CD4-positive, alpha-beta T cell (primary cell): Measurements from ENCODE around the gene MTHFR. TPM values are rescaled to one million over a fixed set of nuclear protein-coding genes. Genes with fewer than 3 reads are reported as not detected.

Source experiments
- ATAC-seq: fragments of 200-7000 bp; cut with Tn5 transposase; one replicate; pipeline ENCODE4 v1.10.0; 2022; ENCODE audit warnings: mild to moderate bottlenecking; ENCODE audit not compliant: poor library complexity
- CTCF ChIA-PET: fragments of 350-600 bp; sonication (Branson Sonifier 250); formaldehyde crosslinking; loops from one replicate; lab custom pipeline; 2021; ENCODE audit warnings: antibody characterized with exemption, inconsistent platforms; lab: Charles Lee
- POLR2A ChIA-PET: fragments of 350-600 bp; sonication (Branson Sonifier 250); formaldehyde crosslinking; loops from one replicate; lab custom pipeline; 2021; ENCODE audit warnings: antibody characterized with exemption, inconsistent platforms; lab: Charles Lee
- DNase-seq, 14 experiments: peaks; one replicate each; pipeline ENCODE4 v3.0.0-alpha.2; 2013 to 2020; ENCODE audit warnings: mixed read lengths in 2 of 14
- H3K27ac ChIP-seq, 2 donors: one replicate each; pipeline versions ENCODE4 v1.5.1 to v1.7.0; 2013; ENCODE audit warnings: low read length in 2 of 2, low read depth in 1 of 2, mild to moderate bottlenecking in 1 of 2
- H3K27me3 ChIP-seq, 2 experiments: 1 replicate in 1 of 2; 2 replicates in 1 of 2; pipeline versions ENCODE4 v1.6.1 to v1.7.0; 2013; ENCODE audit warnings: low read length in 2 of 2, control low read depth in 1 of 2, mild to moderate bottlenecking in 1 of 2, moderate library complexity in 1 of 2; ENCODE audit not compliant: insufficient read depth in 2 of 2, control insufficient read depth in 1 of 2
- H3K36me3 ChIP-seq: one replicate; pipeline ENCODE4 v1.6.1; 2013; ENCODE audit warnings: low read length, control low read depth; ENCODE audit not compliant: insufficient read depth
- H3K4me1 ChIP-seq: one replicate; pipeline ENCODE4 v1.6.1; 2013; ENCODE audit warnings: low read length, control low read depth; ENCODE audit not compliant: insufficient read depth
- H3K4me3 ChIP-seq: one replicate; pipeline ENCODE4 v1.5.1; 2013; ENCODE audit warnings: mild to moderate bottlenecking, low read length, moderate library complexity
- H3K9me3 ChIP-seq, 2 experiments: 1 replicate in 1 of 2; 2 replicates in 1 of 2; pipeline versions ENCODE4 v1.6.1 to v1.7.0; 2013; ENCODE audit warnings: low read length in 2 of 2, mild to moderate bottlenecking in 2 of 2, control low read depth in 1 of 2, moderate library complexity in 1 of 2; ENCODE audit not compliant: control insufficient read depth in 1 of 2, insufficient read depth in 1 of 2
- H3K27ac Mint-ChIP-seq: one replicate; pipeline ENCODE4 v1.8.0; 2020; ENCODE audit warnings: mixed read lengths
- H3K27me3 Mint-ChIP-seq: one replicate; pipeline ENCODE4 v1.8.0; 2021; ENCODE audit warnings: mixed read lengths
- H3K36me3 Mint-ChIP-seq: one replicate; pipeline ENCODE4 v1.8.0; 2021; ENCODE audit warnings: low read depth, mixed read lengths
- H3K4me1 Mint-ChIP-seq: one replicate; pipeline ENCODE4 v1.8.0; 2021; ENCODE audit warnings: low read depth, mixed read lengths
- H3K4me3 Mint-ChIP-seq: one replicate; pipeline ENCODE4 v1.8.0; 2020; ENCODE audit warnings: mild to moderate bottlenecking, mixed read lengths
- H3K9me3 Mint-ChIP-seq: one replicate; pipeline ENCODE4 v1.8.0; 2020; ENCODE audit warnings: mixed read lengths
- CTCF ChIP-seq: fragments of 200-600 bp; IDR thresholded peaks from one replicate; pipeline ENCODE4 v1.8.0; 2022; ENCODE audit warnings: antibody characterized with exemption, mild to moderate bottlenecking
- intact Hi-C, 2 experiments: fragments of 100-400 bp; cut with DNase I in 1 of 2; cut with micrococcal nuclease in 1 of 2; formaldehyde crosslinking; loops; one replicate each; pipeline versions ENCODE4 v1.15.1 to v1.9.0; 2023 to 2025; cut with DNase I, micrococcal nuclease
- total RNA-seq, 174 experiments: library from RNA in 2 of 174; stranded (reverse) in 2 of 174; gene quantifications; one replicate each; pipeline ENCODE4 v1.2.3 and lab custom pipeline; 2021 to 2026

MTHFR gene
- total RNA-seq, 2 experiments from 2014 or later: 30.8 to 31.3 TPM

- Mint-ChIP-seq H3K27ac (no peak within 1 kb of the TSS), H3K4me3 (no peak within 1 kb of the TSS), H3K9me3 (no peaks in the 10 kb centered on the region), H3K36me3 (peaks cover 14% of the 10 kb centered on the region), H3K4me1 (peaks cover 3% of the 10 kb centered on the region), H3K27me3 (peaks cover 11% of the 10 kb centered on the region)
- H3K4me3 ChIP-seq: no peak within 1 kb of the TSS
- H3K27ac ChIP-seq: no peak within 1 kb of the TSS
- peaks cover 0 to 10% of the 10 kb centered on the region in 2 experiments for H3K27me3 ChIP-seq
- POLR2A ChIA-PET: no interaction called here
- ATAC-seq (no peak), DNase-seq (no peak)
- TF ChIP-seq CTCF: no peak
- CTCF ChIA-PET: interaction anchor here (0.5 kb wide), 1 partner anchor 25 kb away, joined by 3 read pairs; no protein-coding TSS in a partner anchor
- H3K4me1 ChIP-seq: no peaks in the 10 kb centered on the region
- H3K36me3 ChIP-seq: peaks cover 6% of the 10 kb centered on the region
- H3K9me3 ChIP-seq: no peaks in the 10 kb centered on the region
- intact Hi-C loops: no loop called here
These were observed 42.1 kb upstream of the MTHFR start, which contains the start of gene NPPA for GRCh38 chr1:11847667-11848372. TSS of gene NPPA (minus strand) at chr1:11847783. CDS start at chr1:11847684, 99 bp downstream.

- POLR2A ChIA-PET: interaction anchor here (1.3 kb wide), 1 partner anchor 62 kb away, joined by 4 read pairs; no protein-coding TSS in a partner anchor
- DNase-seq: peak in 1 of 14 experiments; percentile 35
- CTCF ChIA-PET: no interaction called here
These were observed 40.0 kb upstream of the MTHFR start for GRCh38 chr1:11845641-11846335.

More at GRCh38 chr1:11845641-11846335, 40.0 kb upstream of the MTHFR start:
- Histone ChIP-seq H3K27me3 (no peaks in the 10 kb centered on the region), H3K36me3 (peaks cover 19% of the 10 kb centered on the region), H3K9me3 (no peaks in the 10 kb centered on the region), H3K27ac (no peak overlapping the region), H3K4me3 (no peak overlapping the region), H3K4me1 (no peaks in the 10 kb centered on the region)
- Mint-ChIP-seq H3K27me3 (no peaks in the 10 kb centered on the region), H3K4me1 (peaks cover 3% of the 10 kb centered on the region), H3K9me3 (no peaks in the 10 kb centered on the region), H3K27ac (no peak overlapping the region), H3K36me3 (peaks cover 32% of the 10 kb centered on the region), H3K4me3 (no peak overlapping the region)
- ATAC-seq: peak; percentile 44
- intact Hi-C loops: no loop called here
- TF ChIP-seq CTCF: no peak
